Fibroblast of villous mesenchyme (primary cell): ENCODE data around the gene ADGB. TPM values are rescaled to one million over a fixed set of nuclear protein-coding genes. Genes with fewer than 3 reads are reported as not detected.
"Not testable (repeated sequence)": the region's sequence is repeated elsewhere in the genome, so short reads cannot be mapped to it uniquely, and the experiment has no call there.

ENCODE experiments used
- DNase-seq: peaks from one replicate; pipeline ENCODE4 v3.0.0-alpha.2; 2010; ENCODE audit warnings: low read depth
- H3K4me3 ChIP-seq: 2 replicates; pipeline ENCODE4 v1.5.1; 2011; ENCODE audit warnings: low read depth, mild to moderate bottlenecking, low read length
- total RNA-seq: library from RNA; depleted of rRNA; stranded (reverse); fragments of >200 nt; gene quantifications from 2 replicates; pipeline ENCODE4 v1.2.3, GENCODE V29; 2012
- TF ChIP-seq, protein P1 (sequence below): IDR thresholded peaks from 2 replicates; pipeline ENCODE4 v1.5.1; 2012; ENCODE audit warnings: low read depth, mild to moderate bottlenecking, low read length; ENCODE audit not compliant: insufficient read depth

ADGB gene
- total RNA-seq, 1 donor = not detected

DNA sequence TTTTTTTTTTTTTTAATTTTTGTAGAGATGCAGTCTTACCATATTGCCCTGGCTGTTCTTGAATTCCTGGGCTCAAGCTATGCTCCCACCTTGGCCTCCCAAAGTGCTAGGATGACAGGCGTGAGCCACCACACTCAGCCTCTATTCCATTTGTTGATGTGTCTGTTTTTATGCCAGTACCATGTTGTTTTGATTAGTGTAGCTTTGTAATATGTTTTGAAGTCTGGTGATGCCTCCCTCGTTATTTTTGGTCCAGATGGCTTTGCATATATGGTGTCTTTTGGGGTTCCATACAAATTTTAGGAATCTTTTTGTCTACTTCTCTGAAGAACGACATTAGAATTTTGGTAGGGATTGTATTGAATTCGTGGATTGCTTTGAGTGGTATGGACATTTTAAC lies 193.2 kb downstream of the ADGB start:
- no peak for DNase-seq
- TF ChIP-seq, protein P1, sequence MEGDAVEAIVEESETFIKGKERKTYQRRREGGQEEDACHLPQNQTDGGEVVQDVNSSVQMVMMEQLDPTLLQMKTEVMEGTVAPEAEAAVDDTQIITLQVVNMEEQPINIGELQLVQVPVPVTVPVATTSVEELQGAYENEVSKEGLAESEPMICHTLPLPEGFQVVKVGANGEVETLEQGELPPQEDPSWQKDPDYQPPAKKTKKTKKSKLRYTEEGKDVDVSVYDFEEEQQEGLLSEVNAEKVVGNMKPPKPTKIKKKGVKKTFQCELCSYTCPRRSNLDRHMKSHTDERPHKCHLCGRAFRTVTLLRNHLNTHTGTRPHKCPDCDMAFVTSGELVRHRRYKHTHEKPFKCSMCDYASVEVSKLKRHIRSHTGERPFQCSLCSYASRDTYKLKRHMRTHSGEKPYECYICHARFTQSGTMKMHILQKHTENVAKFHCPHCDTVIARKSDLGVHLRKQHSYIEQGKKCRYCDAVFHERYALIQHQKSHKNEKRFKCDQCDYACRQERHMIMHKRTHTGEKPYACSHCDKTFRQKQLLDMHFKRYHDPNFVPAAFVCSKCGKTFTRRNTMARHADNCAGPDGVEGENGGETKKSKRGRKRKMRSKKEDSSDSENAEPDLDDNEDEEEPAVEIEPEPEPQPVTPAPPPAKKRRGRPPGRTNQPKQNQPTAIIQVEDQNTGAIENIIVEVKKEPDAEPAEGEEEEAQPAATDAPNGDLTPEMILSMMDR = no peak
- no peak overlapping the region for H3K4me3 ChIP-seq

DNA sequence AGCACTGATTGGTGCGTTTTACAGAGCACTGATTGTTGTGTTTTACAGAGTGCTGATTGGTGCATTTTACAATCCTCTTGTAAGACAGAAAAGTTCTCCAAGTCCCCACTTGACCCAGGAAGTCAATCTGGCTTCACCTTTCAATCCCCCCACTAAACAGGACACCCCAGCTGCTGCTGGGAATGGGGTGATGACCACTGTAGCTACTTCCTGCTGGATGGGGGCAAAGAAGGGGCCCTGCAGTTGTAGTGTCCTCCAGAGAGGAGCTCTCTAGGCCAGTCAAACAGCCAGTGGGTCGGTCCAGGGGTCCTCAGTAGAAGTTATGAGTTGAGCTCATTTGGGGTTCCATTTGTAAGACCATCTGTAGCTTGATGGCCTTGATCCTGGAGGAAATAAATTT lies 194.4 kb downstream of the ADGB start:
- H3K4me3 ChIP-seq, DNase-seq: not testable (repeated sequence)

DNA sequence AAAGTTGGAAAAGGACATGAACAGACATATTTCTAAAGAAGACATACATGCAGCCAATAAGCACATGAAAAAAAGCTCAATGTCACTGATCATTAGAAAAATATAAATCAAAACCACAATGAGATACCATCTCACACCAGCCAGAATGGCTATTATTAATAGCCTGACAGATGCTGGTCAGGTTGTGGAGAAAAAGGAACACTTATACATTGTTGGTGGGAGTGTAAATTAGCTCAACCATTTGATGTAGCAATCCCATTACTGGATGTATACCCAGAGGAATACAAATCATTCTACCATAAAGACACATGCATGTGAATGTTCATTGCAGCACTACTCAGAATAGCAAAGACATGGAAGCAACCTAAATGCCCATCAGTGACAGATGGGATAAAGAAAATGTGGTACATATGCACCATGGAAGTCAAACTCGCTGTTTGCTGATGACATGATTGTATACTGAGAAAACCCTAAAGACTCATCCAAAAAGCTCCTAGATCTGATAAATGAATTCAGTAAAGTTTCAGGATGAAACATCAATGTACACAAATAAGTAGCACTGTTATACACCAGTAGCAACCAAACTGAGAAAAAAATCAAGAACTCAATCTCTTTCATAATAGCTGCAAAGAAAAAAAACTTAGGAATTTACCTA lies 196.8 kb downstream of the ADGB start:
- no peak for DNase-seq
- H3K4me3 ChIP-seq = no peak overlapping the region
- TF ChIP-seq, protein P1 = no peak

DNA sequence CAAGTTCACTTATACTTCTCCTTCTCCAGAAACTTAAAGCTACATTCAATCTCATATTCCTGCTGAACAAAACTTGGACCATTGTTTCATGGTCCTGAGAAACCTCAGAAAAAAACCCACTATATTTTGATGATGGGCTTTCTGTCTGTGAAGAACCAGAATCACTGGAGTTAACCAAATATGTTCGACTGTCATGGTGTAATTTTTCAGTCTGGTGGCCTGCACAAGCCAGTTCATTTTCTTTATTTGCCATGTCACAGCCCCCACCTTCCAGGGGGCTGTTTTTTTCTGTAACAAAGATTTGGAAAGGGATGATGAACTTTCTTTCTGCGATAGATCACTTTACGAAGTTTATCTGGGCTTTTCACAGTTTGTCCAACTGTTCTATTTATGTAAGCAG lies 204.4 kb downstream of the ADGB start:
- DNase-seq, H3K4me3 ChIP-seq: not testable (repeated sequence)

DNA sequence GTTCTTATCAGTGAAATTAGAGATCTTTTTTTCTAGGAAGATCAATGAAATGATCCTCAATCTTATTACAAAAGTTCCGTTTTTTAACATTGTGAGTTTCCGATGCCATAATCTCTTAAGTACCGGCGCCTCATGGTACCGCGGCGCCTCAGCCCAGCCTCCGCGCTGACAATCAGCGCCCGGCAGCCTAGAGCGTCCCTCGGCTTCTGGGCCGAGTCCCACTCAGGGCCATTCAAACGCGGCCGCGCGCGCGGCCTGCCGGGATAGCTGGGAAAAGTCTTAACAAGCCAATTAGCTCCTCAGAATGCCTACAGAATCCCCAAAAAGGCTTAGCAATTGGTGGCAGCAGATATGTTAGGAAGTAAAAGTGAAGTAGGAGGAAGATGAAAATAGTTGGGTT lies 204.8 kb downstream of the ADGB start:
- TF ChIP-seq, protein P1 = no peak
- H3K4me3 ChIP-seq = no peak overlapping the region

DNA sequence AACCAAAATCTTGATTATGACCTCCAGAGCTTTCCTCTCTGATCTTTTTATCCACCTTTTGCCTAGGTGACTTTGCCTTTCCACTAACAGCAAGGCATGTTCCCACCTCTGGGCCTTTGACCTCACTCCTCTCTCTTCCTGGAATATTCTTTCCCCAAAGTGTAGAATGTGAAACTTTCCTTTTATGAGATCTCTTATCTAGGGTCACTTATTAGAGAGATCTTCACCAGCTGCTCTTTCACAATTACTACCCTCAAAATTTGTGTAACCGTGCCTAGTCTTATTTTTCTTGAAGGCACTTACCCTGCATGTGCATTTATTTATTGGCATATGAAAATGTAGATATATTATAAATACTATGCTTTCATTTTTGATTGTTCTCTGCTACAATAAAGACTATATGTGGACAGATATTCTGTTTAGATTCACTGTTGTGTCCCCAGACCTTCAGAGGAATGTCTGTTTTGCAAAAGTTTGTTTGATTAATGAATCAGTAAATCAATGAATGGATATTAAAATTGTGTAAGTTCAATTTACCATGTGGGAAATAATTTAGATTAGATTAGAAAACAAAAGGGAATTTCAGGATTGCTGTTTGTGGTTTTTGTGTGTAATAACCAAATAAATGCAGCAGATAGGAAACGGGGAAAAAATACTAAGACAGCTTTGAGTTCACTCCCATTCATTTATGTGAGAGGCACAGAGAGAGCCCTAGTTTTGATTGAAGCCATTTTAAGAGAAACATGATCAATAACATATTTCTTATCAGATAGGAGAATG lies 207.0 kb downstream of the ADGB start:
- DNase-seq = peak; percentile 73
- TF ChIP-seq, protein P1 = no peak

More for the DNA sequence above, 204.8 kb downstream of the ADGB start:
- no peak for DNase-seq

DNA sequence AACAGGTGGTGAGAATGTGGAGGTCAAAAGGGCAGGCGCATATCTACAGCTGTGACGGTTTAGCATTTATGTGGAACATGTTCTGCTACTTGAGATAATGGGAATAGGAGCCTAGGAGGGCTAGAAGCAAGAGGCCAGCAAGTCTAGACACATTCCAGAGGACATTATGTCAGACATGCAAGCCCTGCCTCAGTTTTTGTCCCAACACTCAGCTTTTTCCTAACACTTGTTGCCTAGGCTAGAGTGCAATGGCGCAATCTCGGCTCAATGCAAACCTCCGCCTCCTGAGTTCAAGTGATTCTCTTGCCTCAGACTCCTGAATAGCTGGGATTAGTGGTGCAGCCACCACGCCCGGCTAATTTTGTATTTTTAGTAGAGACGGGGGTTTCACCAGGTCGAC lies 210.2 kb downstream of the ADGB start:
- not testable (repeated sequence) for H3K4me3 ChIP-seq
- peak; percentile 41 for DNase-seq

More for the DNA sequence above, 207.0 kb downstream of the ADGB start:
- H3K4me3 ChIP-seq = no peak overlapping the region

DNA sequence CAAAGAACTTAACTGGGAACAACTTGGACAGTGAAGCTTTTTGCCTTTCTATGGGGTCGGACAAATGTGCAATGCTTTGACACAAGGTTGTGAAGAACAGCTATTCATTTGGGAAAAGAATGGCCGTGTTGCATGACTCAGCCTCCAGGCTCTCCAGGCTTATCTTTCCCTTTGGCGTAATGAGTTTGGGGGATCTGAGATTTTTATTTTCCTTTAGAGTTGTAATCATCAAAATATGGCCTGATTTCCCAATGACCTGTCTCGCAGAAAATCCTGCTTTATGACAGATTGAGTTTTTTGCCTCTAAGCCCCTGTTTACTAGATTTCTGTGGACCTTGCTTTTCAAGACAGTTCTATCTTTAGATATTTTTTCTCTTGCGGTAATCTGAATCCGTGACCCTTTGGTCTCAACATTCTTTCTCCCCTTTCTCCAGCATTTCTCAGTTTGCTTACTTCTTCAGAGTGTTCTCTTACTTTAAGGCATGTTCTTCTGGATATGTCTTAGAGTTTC lies 214.1 kb downstream of the ADGB start:
- peak; percentile 97 for DNase-seq
- H3K4me3 ChIP-seq = not testable (repeated sequence)

DNA sequence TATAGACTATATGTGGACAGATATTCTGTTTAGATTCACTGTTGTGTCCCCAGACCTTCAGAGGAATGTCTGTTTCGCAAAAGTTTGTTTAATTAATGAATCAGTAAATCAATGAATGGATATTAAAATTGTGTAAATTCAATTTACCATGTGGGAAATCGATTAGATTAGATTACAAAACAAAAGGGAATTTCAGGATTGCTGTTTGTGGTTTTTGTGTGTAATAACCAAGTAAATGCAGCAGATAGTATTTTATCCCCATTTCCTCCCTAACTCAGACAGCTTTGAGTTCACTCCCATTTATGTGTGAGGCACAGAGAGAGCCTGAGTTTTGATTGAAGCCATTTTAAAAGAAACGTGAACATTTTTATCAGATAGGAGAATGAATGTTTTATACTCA lies 214.8 kb downstream of the ADGB start:
- H3K4me3 ChIP-seq = no peak overlapping the region
- peak; percentile 79 for DNase-seq
- TF ChIP-seq, protein P1 = no peak
